Temporal lobe (tissue), 2 donors: ENCODE data around the gene GFAP. TPM values are rescaled to one million over a fixed set of nuclear protein-coding genes. Genes with fewer than 3 reads are reported as not detected.

ENCODE experiments used
- small RNA-seq: library from RNA; depleted of rRNA; stranded (forward); fragments of <200 nt; gene quantifications from one replicate; pipeline ENCODE3, GENCODE V24; 2014; ENCODE audit warnings: low replicate concordance
- total RNA-seq: library from RNA; depleted of rRNA; stranded (reverse); fragments of >200 nt; gene quantifications from one replicate; pipeline ENCODE4 v1.2.3, GENCODE V29; 2014

The GFAP gene
- total RNA-seq, 1 donor from 2014 or later, result 299 TPM

Small RNA genes lying within 50 kb of the gene (small RNA-seq; reads per million reads assigned to genes)
- gene CCDC103 (not detected), gene MIR6783 (not detected), gene RN7SL405P (not detected)

Other genes starting within 250 kb of the GFAP start
- 24.3 TPM for gene CCDC43, start 225.7 kb downstream of the GFAP start, total RNA-seq
- 3.2 TPM for gene DBF4B, start 206.8 kb downstream of the GFAP start, total RNA-seq
- 14.3 TPM for gene ADAM11, start 156.5 kb downstream of the GFAP start, total RNA-seq
- gene GJC1, start 85.2 kb downstream of the GFAP start, total RNA-seq, result 69.1 TPM
- gene HIGD1B, start 67.6 kb downstream of the GFAP start, total RNA-seq, result 2.2 TPM
- 91.7 TPM for gene EFTUD2, start 16.1 kb downstream of the GFAP start, total RNA-seq
- 0.25 TPM for gene KIF18B, start 32.3 kb upstream of the GFAP start, total RNA-seq
- gene C1QL1, start 52.8 kb upstream of the GFAP start, total RNA-seq, result 2.7 TPM
- gene DCAKD, start 136.1 kb upstream of the GFAP start, total RNA-seq, result 36.4 TPM
- 26.8 TPM for gene NMT1, start 145.8 kb upstream of the GFAP start, total RNA-seq
- gene PLCD3, start 217.0 kb upstream of the GFAP start, total RNA-seq, result 3.9 TPM
- 4.2 TPM for gene ACBD4, start 220.2 kb upstream of the GFAP start, total RNA-seq
- gene HEXIM1, start 233.0 kb upstream of the GFAP start, total RNA-seq, result 8.1 TPM
- gene HEXIM2, start 246.4 kb upstream of the GFAP start, total RNA-seq, result 8.4 TPM